Smooth muscle cell (in vitro differentiated cells): ENCODE data around the gene ALDH1A1. TPM values are rescaled to one million over a fixed set of nuclear protein-coding genes. Genes with fewer than 3 reads are reported as not detected.

ENCODE experiments used
- DNase-seq: peaks from one replicate; lab custom pipeline; 2025; ENCODE audit not compliant: unreplicated experiment; lab: John Stamatoyannopoulos, UW
- H2AFZ ChIP-seq: fragments of 200-600 bp; sonication (generic); 2 replicates; pipeline ENCODE4 v1.6.0; 2016; ENCODE audit warnings: antibody characterized with exemption, low read depth, mild to moderate bottlenecking
- H3F3A ChIP-seq: fragments of 200-600 bp; sonication (generic); 2 replicates; pipeline ENCODE4 v1.6.0; 2017; ENCODE audit warnings: antibody characterized with exemption, low read depth
- H3K27ac ChIP-seq: fragments of 200-600 bp; sonication (generic); 2 replicates; pipeline ENCODE4 v1.5.1; 2016; ENCODE audit warnings: low read depth, mild to moderate bottlenecking
- H3K27me3 ChIP-seq: fragments of 200-600 bp; sonication (generic); 2 replicates; pipeline ENCODE4 v1.6.1; 2016; ENCODE audit warnings: low read depth, mild to moderate bottlenecking
- H3K36me3 ChIP-seq: fragments of 200-600 bp; sonication (generic); 2 replicates; pipeline ENCODE4 v1.5.1; 2016; ENCODE audit warnings: low read depth
- H3K4me1 ChIP-seq: fragments of 200-600 bp; sonication (generic); 2 replicates; pipeline ENCODE4 v1.5.1; 2016; ENCODE audit warnings: low read depth
- H3K4me2 ChIP-seq: fragments of 200-600 bp; sonication (generic); 2 replicates; pipeline ENCODE4 v1.6.0; 2016; ENCODE audit warnings: mild to moderate bottlenecking
- H3K4me3 ChIP-seq: fragments of 200-600 bp; sonication (generic); 2 replicates; pipeline ENCODE4 v1.5.1; 2016; ENCODE audit warnings: mild to moderate bottlenecking
- H3K79me2 ChIP-seq: fragments of 200-600 bp; sonication (generic); 2 replicates; pipeline ENCODE4 v1.6.0; 2016; ENCODE audit warnings: low read depth, mild to moderate bottlenecking
- H3K9ac ChIP-seq: fragments of 200-600 bp; sonication (generic); 2 replicates; pipeline ENCODE4 v1.6.0; 2016; ENCODE audit warnings: low read depth
- H3K9me3 ChIP-seq: fragments of 200-600 bp; sonication (generic); replicated peaks from 2 replicates; pipeline ENCODE4 v1.5.1; 2016; ENCODE audit warnings: low read depth
- H4K20me1 ChIP-seq: fragments of 200-600 bp; sonication (generic); 2 replicates; pipeline ENCODE4 v1.6.0; 2016; ENCODE audit warnings: low read depth
- WGBS: methylation state at CpG from one replicate; pipeline ENCODE4 v1.1.7; 2016; ENCODE audit warnings: low lambda C conversion rate; 5-methylcytosine and 5-hydroxymethylcytosine counted together
- polyA plus RNA-seq: library from polyadenylated mRNA; unstranded; fragments of >200 nt; fragmentation: Nextera tagmentation; extraction: Ambion mirVana; gene quantifications from 2 replicates; pipeline ENCODE4 v1.2.1, GENCODE V29; 2016
- total RNA-seq: library from RNA; depleted of rRNA; stranded (reverse); fragments of >200 nt; gene quantifications from 2 replicates; pipeline ENCODE4 v1.2.3, GENCODE V29; 2014
- TF ChIP-seq, protein P1 (sequence below): fragments of 200-600 bp; sonication (generic); IDR thresholded peaks from 2 replicates; pipeline ENCODE4 v1.5.1; 2017; ENCODE audit warnings: borderline replicate concordance, mild to moderate bottlenecking, antibody characterized with exemption; ENCODE audit not compliant: insufficient read depth, poor library complexity, severe bottlenecking

The ALDH1A1 gene
- total and polyA plus RNA-seq, 2 experiments from 2014 or later = 0.07 to 0.09 TPM

DNA sequence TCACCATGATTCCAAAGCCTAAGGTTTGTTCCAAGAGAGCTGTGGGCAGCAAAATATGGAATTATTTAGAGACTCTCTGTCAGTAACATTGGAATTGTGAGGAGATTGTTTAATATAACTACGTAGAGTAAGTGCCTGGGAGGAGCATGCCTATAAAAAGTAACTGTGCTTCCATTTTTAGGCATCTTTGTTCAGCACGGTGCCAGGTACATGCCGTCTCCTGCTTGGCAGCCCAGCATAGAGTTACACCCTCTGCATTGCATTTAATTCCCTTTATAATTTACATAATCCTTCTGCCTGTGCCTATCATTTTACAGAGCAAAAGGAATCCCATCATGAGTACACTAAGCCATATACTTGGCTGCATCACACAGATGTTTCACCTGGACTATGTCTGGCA, 32.1 kb upstream of the ALDH1A1 start:
- Histone ChIP-seq H3K79me2 (no peaks in the 10 kb centered on the region), H3K4me1 (no peaks in the 10 kb centered on the region), H3K27me3 (no peaks in the 10 kb centered on the region), H3K27ac (peak overlapping the region; percentile 74), H3K4me2 (peak overlapping the region; percentile 62), H4K20me1 (no peaks in the 10 kb centered on the region), H2AFZ (no peak overlapping the region), H3K9ac (no peak overlapping the region), H3F3A (no peaks in the 10 kb centered on the region), H3K4me3 (no peak overlapping the region), H3K9me3 (no peaks in the 10 kb centered on the region), H3K36me3 (no peaks in the 10 kb centered on the region)
- no peak for DNase-seq
- WGBS = 96% methylated on average over 3 of the region's 3 CpGs
- TF ChIP-seq, protein P1, sequence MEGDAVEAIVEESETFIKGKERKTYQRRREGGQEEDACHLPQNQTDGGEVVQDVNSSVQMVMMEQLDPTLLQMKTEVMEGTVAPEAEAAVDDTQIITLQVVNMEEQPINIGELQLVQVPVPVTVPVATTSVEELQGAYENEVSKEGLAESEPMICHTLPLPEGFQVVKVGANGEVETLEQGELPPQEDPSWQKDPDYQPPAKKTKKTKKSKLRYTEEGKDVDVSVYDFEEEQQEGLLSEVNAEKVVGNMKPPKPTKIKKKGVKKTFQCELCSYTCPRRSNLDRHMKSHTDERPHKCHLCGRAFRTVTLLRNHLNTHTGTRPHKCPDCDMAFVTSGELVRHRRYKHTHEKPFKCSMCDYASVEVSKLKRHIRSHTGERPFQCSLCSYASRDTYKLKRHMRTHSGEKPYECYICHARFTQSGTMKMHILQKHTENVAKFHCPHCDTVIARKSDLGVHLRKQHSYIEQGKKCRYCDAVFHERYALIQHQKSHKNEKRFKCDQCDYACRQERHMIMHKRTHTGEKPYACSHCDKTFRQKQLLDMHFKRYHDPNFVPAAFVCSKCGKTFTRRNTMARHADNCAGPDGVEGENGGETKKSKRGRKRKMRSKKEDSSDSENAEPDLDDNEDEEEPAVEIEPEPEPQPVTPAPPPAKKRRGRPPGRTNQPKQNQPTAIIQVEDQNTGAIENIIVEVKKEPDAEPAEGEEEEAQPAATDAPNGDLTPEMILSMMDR = no peak

DNA sequence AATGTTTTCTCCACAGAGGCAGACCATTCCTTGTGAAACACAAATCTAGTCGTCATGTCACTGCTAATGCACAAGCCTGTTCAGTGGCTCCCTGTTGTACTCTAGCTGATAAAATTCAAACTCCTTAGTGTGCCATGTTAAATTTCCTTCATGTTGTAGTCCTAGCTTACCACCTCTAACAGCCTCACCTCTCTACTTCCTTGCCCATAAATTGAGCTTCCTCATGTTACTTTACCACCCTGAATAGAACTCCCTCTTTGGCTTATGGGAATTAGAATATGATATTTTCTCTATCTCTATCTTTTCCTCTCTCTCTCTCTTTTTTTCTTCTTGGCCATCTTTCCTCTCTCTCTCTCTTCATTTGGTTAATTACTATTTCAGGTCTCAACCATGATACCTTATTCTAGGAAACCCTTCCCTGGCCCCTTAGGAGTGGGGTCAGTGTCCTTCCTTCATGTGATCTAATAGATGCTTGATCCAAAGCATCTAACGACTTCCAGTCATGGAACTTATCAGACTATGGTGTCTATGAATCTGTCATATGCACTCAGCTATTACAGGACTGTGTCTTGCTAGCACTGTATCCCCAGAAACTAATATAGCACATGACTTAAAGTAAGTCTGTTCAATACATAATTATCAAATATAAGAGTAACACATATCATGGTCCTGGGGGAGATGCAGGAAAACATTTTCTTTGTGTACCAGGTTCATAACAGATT, 31.5 kb upstream of the ALDH1A1 start:
- H3K79me2 ChIP-seq = no peaks in the 10 kb centered on the region
- H3K4me1 ChIP-seq = no peaks in the 10 kb centered on the region
- TF ChIP-seq, protein P1 = no peak
- H3K4me2 ChIP-seq = peak overlapping the region; percentile 62
- 41% methylated on average over 2 of the region's 2 CpGs for WGBS
- H3K9ac ChIP-seq = peak overlapping the region; percentile 19
- no peaks in the 10 kb centered on the region for H3K27me3 ChIP-seq
- no peak overlapping the region for H3K4me3 ChIP-seq
- H3F3A ChIP-seq = no peaks in the 10 kb centered on the region
- peak overlapping the region; percentile 74 for H3K27ac ChIP-seq
- H3K9me3 ChIP-seq = no peaks in the 10 kb centered on the region
- no peak overlapping the region for H2AFZ ChIP-seq
- no peak for DNase-seq
- H3K36me3 ChIP-seq = no peaks in the 10 kb centered on the region
- no peaks in the 10 kb centered on the region for H4K20me1 ChIP-seq

DNA sequence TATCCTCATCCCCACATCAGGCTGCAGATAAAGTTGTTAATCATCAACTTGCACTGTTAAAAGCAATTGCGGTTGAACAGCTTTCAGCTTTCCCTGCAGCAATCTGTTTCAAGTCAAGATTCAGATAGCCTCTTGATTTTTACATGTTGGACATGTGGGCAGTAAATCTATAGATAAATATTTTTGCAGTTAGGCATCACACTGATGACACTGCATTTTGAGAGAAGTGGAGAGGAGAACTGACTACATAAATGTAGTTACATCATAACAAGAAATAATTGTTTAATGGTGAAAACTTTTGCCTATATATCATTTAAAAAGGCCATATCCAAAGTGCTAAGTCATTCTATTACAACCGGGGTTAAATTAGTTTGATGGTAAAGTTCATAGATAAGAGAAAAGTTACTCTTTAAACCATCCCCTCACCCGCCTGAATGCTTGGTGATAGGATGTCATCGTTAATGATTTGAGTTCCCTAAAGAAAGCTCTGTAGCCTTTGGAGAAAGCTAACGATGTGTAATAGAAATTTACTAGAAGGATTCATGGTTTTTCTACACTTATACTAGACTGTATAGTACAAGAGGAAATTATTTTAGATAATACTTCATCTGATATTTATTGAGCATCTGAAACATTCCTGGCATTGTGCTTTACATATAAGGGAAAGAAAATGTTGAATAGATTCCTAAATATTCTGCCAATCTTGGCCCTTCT, 30.8 kb upstream of the ALDH1A1 start:
- peak overlapping the region; percentile 5 for H3K4me3 ChIP-seq
- H3K9ac ChIP-seq = peak overlapping the region; percentile 19
- H3K4me1 ChIP-seq = no peaks in the 10 kb centered on the region
- H3K27me3 ChIP-seq = no peaks in the 10 kb centered on the region
- H2AFZ ChIP-seq = no peak overlapping the region
- H3K27ac ChIP-seq = peak overlapping the region; percentile 74
- peak overlapping the region; percentile 62 for H3K4me2 ChIP-seq
- no peaks in the 10 kb centered on the region for H3K79me2 ChIP-seq
- H4K20me1 ChIP-seq = no peaks in the 10 kb centered on the region
- 6% methylated on average over 5 of the region's 5 CpGs for WGBS
- TF ChIP-seq, protein P1 = no peak
- DNase-seq = no peak
- no peaks in the 10 kb centered on the region for H3K9me3 ChIP-seq
- H3F3A ChIP-seq = no peaks in the 10 kb centered on the region
- no peaks in the 10 kb centered on the region for H3K36me3 ChIP-seq
